ENCODE measurements around the gene SPACDR. TPM values are rescaled to one million over a fixed set of nuclear protein-coding genes. Genes with fewer than 3 reads are reported as not detected.
A peak's percentile ranks its signal among the peaks of the same experiment; 100 is the strongest.

The SPACDR gene
- total and polyA plus RNA-seq, 2 experiments from 2014 or later, result 0.42 to 0.52 TPM

DNA sequence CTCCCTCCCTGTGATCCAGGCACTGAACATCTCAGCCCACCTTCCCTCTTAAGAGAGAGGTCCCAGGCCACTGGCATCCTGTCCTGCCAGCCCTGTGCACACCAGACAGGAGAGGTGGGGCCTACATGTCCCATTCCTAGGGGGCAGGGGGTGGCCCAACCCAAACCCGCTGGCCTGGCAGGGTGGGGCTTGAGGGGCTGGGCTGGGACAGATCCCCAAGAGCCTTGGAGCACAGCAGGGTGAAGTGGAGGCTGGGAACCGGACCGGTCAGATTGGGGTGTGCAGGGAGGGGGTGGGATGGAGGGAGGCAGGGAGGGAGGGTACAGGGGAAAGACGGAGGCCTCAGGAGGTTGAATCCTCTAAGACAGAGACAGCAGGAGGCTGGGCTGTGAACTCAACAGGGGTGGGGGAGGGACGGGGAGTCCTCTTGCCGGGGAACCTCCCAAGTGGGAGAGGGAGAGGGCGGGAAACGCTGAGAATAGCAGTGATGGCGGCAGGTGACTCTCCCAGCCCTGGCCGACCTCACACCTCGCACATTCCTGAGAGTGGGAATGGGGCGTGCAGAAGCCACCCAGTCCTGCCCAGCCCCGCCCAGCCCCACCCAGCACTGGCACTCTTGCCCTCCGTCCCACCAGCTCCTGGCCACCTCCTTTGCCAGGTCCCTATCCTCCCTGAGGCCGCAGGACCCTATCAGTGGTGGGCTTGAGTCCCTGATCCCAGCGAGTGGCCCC is 8.2 kb upstream of the SPACDR start:
- Mint-ChIP-seq H3K4me1 (peaks cover 30% of the 10 kb centered on the region), H3K4me3 (no peak overlapping the region), H3K36me3 (ENCODE audit: low read depth) (peaks cover 5% of the 10 kb centered on the region; the same call in 2 of the 3 replicates), H3K27ac (no peak overlapping the region), H3K9me3 (no peaks in the 10 kb centered on the region; the same call in 2 of the 3 replicates), H3K27me3 (ENCODE audit: insufficient read depth, low read depth, poor library complexity) (peaks cover 4% of the 10 kb centered on the region)
- no peaks in the 10 kb centered on the region for H3K9me2 ChIP-seq (ENCODE audit: insufficient read depth)
- no peaks in the 10 kb centered on the region; the same call in 1 of the 2 replicates for H3F3A ChIP-seq (replicated peaks; ENCODE audit: low read depth)
- H3K4me3 ChIP-seq, result no peak overlapping the region
- H3K27me3 ChIP-seq (ENCODE audit: insufficient read depth), result no peaks in the 10 kb centered on the region
- peaks cover 3% of the 10 kb centered on the region; the same call in 1 of the 2 replicates for H4K20me1 ChIP-seq (replicated peaks; ENCODE audit: insufficient read depth)
- no peak overlapping the region for H3K4me2 ChIP-seq
- H3K79me2 ChIP-seq (replicated peaks; ENCODE audit: insufficient read depth), result no peaks in the 10 kb centered on the region; the same call in 1 of the 2 replicates
- H3K27ac ChIP-seq (ENCODE audit: low read depth), result no peak overlapping the region
- no peak for DNase-seq (ENCODE audit: low spot score)
- no peak overlapping the region for H2AFZ ChIP-seq
- peak; percentile 9; the same call in 2 of the 3 replicates for ATAC-seq
- peaks cover 8% of the 10 kb centered on the region for H3K4me1 ChIP-seq (ENCODE audit: insufficient read depth)
- H3K36me3 ChIP-seq (ENCODE audit: insufficient read depth), result no peaks in the 10 kb centered on the region; the same call in 1 of the 2 replicates
- TF ChIP-seq EZH2 (IDR thresholded peaks at IDR 0.05; ENCODE audit: low read depth, unreplicated experiment), result no peak
- TF ChIP-seq, protein P1, sequence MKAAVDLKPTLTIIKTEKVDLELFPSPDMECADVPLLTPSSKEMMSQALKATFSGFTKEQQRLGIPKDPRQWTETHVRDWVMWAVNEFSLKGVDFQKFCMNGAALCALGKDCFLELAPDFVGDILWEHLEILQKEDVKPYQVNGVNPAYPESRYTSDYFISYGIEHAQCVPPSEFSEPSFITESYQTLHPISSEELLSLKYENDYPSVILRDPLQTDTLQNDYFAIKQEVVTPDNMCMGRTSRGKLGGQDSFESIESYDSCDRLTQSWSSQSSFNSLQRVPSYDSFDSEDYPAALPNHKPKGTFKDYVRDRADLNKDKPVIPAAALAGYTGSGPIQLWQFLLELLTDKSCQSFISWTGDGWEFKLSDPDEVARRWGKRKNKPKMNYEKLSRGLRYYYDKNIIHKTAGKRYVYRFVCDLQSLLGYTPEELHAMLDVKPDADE (IDR thresholded peaks at IDR 0.05), result no peak

DNA sequence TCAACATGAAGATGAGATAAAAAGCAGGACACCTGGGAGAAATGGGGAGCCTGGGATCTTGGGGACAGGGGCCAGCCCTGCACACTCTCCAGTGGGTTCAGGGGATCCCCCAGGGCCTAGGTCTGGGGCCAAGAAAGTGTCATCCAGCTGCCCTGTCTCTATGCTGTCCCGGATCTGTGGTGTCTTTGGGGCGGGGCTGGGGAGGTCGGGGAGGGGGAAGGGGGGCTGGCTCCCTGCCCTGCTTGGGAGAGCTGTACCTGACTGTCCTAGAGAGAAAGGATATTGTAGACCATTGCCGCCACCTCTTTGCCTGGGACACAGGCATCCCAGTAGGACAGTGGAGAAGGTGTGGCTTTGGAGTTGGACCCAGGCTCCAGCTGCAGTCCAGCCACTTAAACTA is 7.0 kb upstream of the SPACDR start:
- H3K4me2 ChIP-seq, result no peak overlapping the region
- H3K36me3 ChIP-seq (ENCODE audit: insufficient read depth), result no peaks in the 10 kb centered on the region; the same call in 1 of the 2 replicates
- H4K20me1 ChIP-seq (replicated peaks; ENCODE audit: insufficient read depth), result peaks cover 3% of the 10 kb centered on the region; the same call in 1 of the 2 replicates
- no peak overlapping the region for H3K27ac ChIP-seq (ENCODE audit: low read depth)
- H3K79me2 ChIP-seq (replicated peaks; ENCODE audit: insufficient read depth), result no peaks in the 10 kb centered on the region
- peaks cover 6% of the 10 kb centered on the region for H3K27me3 Mint-ChIP-seq (ENCODE audit: insufficient read depth, low read depth, poor library complexity)
- no peak overlapping the region for H2AFZ ChIP-seq
- peaks cover 22% of the 10 kb centered on the region for H3K4me1 Mint-ChIP-seq
- no peak for ATAC-seq
- H3K4me1 ChIP-seq (ENCODE audit: insufficient read depth), result peaks cover 8% of the 10 kb centered on the region
- no peak overlapping the region for H3K27ac Mint-ChIP-seq
- H3K36me3 Mint-ChIP-seq (ENCODE audit: low read depth), result peaks cover 5% of the 10 kb centered on the region; the same call in 1 of the 3 replicates
- no peak overlapping the region for H3K4me3 ChIP-seq
- no peaks in the 10 kb centered on the region; the same call in 2 of the 3 replicates for H3K9me3 Mint-ChIP-seq
- H3K27me3 ChIP-seq (ENCODE audit: insufficient read depth), result no peaks in the 10 kb centered on the region
- DNase-seq (ENCODE audit: low spot score), result no peak
- H3K9me2 ChIP-seq (ENCODE audit: insufficient read depth), result no peaks in the 10 kb centered on the region
- H3K4me3 Mint-ChIP-seq, result no peak overlapping the region
- no peaks in the 10 kb centered on the region; the same call in 1 of the 2 replicates for H3F3A ChIP-seq (replicated peaks; ENCODE audit: low read depth)
- TF ChIP-seq EZH2 (IDR thresholded peaks at IDR 0.05; ENCODE audit: low read depth, unreplicated experiment), result no peak
- TF ChIP-seq, protein P1 (IDR thresholded peaks at IDR 0.05), result no peak
- no peak for TF ChIP-seq CREB1 (CRISPR knock-in tag; IDR thresholded peaks at IDR 0.05; ENCODE audit: low read depth)
- TF ChIP-seq, protein P2, sequence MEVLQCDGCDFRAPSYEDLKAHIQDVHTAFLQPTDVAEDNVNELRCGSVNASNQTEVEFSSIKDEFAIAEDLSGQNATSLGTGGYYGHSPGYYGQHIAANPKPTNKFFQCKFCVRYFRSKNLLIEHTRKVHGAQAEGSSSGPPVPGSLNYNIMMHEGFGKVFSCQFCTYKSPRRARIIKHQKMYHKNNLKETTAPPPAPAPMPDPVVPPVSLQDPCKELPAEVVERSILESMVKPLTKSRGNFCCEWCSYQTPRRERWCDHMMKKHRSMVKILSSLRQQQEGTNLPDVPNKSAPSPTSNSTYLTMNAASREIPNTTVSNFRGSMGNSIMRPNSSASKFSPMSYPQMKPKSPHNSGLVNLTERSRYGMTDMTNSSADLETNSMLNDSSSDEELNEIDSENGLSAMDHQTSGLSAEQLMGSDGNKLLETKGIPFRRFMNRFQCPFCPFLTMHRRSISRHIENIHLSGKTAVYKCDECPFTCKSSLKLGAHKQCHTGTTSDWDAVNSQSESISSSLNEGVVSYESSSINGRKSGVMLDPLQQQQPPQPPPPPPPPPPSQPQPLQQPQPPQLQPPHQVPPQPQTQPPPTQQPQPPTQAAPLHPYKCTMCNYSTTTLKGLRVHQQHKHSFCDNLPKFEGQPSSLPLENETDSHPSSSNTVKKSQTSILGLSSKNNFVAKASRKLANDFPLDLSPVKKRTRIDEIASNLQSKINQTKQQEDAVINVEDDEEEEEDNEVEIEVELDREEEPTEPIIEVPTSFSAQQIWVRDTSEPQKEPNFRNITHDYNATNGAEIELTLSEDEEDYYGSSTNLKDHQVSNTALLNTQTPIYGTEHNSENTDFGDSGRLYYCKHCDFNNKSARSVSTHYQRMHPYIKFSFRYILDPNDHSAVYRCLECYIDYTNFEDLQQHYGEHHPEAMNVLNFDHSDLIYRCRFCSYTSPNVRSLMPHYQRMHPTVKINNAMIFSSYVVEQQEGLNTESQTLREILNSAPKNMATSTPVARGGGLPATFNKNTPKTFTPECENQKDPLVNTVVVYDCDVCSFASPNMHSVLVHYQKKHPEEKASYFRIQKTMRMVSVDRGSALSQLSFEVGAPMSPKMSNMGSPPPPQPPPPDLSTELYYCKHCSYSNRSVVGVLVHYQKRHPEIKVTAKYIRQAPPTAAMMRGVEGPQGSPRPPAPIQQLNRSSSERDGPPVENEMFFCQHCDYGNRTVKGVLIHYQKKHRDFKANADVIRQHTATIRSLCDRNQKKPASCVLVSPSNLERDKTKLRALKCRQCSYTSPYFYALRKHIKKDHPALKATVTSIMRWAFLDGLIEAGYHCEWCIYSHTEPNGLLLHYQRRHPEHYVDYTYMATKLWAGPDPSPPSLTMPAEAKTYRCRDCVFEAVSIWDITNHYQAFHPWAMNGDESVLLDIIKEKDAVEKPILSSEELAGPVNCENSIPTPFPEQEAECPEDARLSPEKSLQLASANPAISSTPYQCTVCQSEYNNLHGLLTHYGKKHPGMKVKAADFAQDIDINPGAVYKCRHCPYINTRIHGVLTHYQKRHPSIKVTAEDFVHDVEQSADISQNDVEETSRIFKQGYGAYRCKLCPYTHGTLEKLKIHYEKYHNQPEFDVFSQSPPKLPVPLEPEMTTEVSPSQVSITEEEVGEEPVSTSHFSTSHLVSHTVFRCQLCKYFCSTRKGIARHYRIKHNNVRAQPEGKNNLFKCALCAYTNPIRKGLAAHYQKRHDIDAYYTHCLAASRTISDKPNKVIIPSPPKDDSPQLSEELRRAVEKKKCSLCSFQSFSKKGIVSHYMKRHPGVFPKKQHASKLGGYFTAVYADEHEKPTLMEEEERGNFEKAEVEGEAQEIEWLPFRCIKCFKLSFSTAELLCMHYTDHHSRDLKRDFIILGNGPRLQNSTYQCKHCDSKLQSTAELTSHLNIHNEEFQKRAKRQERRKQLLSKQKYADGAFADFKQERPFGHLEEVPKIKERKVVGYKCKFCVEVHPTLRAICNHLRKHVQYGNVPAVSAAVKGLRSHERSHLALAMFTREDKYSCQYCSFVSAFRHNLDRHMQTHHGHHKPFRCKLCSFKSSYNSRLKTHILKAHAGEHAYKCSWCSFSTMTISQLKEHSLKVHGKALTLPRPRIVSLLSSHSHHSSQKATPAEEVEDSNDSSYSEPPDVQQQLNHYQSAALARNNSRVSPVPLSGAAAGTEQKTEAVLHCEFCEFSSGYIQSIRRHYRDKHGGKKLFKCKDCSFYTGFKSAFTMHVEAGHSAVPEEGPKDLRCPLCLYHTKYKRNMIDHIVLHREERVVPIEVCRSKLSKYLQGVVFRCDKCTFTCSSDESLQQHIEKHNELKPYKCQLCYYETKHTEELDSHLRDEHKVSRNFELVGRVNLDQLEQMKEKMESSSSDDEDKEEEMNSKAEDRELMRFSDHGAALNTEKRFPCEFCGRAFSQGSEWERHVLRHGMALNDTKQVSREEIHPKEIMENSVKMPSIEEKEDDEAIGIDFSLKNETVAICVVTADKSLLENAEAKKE (CRISPR knock-in tag; IDR thresholded peaks at IDR 0.05), result no peak
- no peak for TF ChIP-seq STAT1 (IDR thresholded peaks at IDR 0.05; ENCODE audit: unreplicated experiment)
- TF ChIP-seq POLR2AphosphoS5 (IDR thresholded peaks at IDR 0.05; ENCODE audit: low read depth), result no peak
- TF ChIP-seq ZNF331 (CRISPR knock-in tag; IDR thresholded peaks at IDR 0.05; ENCODE audit: low read depth), result no peak

All from GM23338 (cell line).